NCI-H1105 treated with DMSO at 0.1 percent for 48 hours (cell line): ENCODE measurements around the gene CTSV.
"Not testable (repeated sequence)": the region's sequence is repeated elsewhere in the genome, so short reads cannot be mapped to it uniquely, and the experiment has no call there.

Experiments
- DNase-seq: peaks from one replicate; lab custom pipeline; 2025; lab: John Stamatoyannopoulos, UW

CTSV gene

DNA sequence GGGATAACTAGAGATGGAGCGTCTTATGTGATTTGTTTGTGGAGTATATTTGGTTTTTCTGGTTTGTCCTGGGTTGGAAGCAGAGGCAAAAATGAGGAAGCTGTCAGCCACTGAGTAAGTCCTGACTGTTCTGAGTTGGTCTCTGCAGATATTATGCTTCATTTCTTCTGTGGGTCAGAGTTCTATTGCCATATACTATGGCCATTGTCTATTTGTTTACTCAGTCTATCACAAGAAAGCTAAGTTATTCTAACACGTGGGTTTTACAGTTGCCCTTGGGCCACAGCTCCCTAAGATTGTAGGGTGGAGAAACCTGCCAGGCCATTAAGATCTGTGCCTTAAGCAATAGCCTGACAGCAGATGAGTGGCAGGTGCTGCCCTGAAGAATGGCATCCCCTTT is 3.0 kb upstream of the CTSV start:
- DNase-seq: no peak

DNA sequence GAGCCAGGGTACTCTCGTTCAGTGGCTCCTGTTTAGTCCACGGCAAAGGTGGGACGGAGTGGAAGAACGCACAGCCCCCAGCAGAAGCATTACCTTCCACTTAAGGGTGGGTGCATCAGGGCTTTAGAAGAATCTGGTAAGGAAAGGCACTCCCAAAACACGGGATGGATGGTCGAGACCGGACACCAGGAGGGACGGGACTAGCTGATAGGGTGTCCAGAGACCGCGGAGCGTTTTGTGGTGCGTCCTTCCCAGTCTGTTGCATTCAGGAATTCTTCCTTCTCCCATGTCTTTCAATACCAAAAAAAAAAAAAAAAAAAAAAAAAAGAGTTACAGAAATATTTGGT is 545 bp upstream of the CTSV start:
- DNase-seq: no peak

DNA sequence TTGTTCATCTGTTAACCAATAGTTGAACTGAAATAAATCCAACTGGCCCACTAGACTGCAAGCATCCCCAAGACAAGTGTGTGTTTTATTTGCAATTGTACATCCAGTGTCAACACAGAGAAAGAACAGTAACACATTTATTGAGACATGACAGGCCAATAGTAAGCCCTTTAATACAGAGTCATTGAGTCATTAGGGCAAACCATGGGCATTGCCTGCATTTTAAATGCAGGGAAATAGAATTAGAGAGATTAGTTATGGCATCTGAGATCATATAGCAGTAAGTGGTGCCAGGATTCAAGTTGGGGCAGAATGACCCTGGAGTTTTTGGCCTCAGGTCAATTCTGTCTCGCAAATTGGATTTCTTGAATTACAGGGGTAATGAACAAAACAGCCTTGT is 15.4 kb downstream of the CTSV start:
- not testable (repeated sequence) for DNase-seq

DNA sequence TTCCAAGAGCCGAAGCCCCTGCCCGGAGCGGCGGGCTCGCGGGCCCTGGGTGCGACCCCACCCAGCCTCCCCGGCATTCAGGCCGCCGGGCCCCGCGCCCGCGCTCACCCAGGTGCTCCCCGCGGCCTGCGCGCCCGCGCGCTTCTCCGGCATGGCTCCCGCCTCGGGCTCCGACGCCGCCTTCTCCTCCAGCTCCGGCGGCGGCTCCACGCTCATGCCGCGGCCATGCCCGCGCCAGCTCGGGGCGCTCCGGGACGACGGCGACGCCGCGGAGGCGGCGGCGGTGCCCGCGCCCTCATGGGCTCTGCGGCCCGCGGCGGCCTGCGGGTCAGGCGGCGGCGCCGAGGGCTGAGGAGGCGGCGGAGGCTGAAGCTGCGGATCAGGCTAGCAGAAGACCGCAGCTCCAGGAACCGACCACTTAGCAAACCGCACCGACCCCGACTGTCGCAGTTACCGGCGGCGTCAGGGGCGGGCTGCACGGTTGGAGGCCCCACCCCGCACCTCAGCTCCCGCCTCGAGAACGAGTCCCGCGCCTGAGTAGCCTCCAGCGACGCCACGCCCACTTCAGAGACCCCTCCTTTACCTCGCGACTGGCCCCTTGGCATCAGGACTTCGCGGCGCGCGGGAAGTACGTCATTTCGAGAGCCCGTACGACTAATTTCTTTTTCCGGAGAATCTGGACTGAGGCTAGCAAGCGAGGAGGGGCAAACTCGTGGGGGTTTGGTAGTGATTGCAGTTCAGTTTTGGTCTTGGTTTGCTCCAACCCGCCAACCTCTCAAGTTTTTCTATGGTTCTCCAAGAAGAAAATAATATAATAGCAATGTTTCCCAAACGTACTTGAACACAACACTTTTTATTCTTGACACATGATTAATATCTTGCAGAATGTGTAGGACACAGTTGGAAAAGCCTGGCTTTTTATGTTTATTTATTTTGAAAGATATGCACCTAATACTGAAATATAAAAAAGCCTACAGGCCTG is 25.5 kb downstream of the CTSV start:
- DNase-seq: peak; percentile 75

DNA sequence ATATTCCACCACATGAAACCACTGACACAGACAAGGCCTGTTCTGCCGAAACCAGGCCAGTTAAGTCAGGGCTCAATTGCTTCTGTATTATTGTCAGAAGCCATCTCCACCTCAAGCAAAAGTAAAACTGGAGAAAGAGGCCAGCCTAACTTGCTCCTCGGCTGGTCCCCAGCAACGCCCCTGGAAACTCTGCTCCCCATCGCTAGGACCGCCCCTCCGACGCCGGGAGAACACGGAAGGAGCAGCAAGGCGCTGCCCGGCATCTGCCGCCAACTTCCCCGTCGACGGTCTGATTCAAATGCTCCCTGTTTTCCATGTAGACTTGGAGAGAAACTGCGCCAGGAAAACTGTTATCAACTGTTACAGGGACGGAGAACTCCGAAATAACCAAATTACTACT is 26.3 kb downstream of the CTSV start:
- DNase-seq: not testable (repeated sequence)

DNA sequence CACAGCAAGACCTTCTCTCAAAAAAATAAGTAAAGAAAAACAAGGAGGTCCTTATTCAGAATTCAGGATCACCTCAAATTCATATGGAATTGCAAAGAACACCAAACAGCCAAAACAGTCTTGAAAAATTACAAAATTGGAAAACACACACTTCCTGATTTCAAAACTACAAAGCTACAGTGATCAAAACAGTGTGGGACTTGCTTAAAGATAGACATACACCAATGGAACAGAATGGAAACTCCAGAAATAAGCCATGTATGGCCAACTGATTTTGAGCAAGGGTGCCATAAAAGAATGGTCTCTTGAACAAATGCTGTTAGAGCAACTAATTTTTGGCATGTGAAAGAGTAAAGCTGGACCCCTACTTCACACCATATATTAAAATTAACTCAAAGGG is 36.7 kb downstream of the CTSV start:
- not testable (repeated sequence) for DNase-seq

DNA sequence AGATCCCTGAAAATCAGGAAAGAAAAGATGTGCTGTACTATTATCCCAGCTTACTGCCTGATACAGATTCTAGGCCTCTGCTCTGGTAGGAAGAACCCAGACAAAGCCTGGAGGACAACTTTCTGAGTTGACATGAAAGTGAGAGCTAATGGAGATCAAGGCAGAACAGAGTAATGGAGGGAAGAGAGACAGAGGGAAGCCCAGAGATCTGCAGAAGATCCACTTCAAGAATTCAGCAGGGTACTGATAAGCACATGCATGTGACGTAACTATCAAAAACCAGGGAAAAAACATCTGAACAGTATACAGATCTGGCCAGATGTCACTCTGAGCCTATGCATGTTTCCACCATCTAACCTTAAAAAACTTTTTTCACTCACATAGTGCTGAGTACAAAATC is 37.6 kb downstream of the CTSV start:
- DNase-seq: not testable (repeated sequence)

DNA sequence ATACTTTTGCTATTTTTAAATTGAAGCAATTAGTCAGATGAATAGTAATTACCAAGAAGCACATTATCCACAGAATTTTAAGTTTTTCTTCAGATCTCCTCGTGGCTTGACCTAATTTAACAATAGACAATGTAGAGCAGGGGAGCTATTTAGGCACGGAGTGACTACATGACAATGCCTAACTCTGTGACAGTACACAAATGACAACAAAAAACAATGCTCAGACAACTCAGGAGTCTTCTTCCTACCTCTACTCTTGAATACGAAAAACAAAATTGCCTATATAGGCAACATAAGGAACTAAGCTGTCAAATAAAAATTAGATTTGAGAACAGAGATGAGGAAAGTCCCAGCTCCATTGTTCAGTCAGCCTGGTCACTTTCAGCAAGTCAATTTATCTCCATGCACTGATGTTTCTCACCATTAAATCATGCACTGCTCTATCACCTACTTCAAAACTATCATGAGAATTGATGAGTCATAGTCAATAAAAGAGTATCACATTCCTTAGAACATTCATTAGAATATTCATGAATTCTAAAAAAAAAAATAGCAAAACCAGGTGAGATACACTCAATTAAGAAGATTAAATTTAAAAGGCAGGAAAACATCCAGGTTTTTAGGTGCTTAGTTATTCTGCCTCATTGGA is 38.7 kb downstream of the CTSV start:
- not testable (repeated sequence) for DNase-seq

DNA sequence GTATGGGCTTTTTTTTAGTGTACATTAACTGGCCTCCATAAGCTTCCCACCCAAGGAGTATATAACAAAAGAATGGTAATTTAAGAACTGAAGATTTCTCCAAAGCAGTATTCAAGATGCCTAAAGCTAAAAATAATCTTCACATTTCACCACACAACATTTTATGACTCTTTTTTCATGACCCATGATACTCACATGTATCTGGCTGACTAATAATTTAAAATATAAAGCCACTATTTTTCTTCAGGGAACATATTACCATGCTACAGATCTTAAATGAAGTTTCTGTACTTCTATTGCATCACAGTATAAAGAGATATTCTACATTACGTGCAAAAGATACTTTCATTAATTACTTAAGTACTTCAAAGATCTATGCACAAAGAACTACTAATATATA is 39.2 kb downstream of the CTSV start:
- not testable (repeated sequence) for DNase-seq

DNA sequence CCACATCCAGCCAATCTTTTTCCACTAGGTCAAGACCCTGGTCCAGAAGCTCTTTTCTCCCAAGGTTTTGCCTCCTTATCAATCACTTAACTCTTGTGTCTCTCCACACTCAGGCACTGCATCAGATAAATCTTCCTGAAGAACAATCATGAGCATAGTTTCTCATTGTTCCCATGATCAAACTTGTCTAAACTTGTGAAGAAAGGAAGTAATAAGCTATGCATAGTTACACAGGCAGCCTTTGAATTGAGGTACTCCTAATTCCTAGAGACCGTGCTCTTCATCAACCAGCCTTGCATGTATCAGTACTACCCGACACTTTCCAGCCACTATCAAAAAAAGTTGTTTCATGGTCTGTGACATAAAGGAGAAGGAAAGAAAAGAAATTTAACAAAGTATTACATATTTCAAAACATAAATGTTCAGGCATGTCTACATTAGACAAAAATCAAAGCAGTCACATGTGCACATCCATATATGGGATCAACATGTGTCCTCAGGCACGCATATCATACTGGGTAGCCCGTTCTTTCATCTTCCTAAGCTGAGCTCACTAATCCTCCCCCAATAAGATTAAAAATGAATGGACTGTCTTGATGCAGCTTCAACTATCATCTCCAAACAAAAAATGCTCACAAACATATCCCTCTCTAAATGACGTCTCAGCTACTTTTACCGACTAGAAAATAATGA is 41.8 kb downstream of the CTSV start:
- not testable (repeated sequence) for DNase-seq

DNA sequence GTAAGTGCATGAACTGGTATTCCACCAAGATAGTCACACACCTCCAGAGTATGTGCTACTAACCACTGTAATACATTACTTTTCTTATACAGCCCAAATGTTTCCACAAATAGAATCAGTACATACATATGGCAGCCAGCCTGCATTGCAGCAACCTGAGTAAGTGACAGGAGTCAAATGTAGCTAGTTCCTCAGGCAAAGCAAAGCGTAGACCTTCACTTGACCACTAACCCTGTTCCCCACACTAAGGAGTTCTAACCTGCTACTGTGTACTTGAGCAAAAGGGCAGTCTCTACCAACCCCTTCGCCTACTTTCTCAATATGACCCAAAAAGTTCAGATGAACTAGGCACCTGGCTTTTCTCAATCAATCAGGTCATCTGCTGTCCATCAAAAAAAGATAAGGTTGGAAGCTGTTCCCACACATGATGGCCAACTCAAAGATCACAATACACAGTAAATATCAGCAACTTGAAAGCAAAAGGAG is 44.4 kb downstream of the CTSV start:
- DNase-seq: not testable (repeated sequence)

DNA sequence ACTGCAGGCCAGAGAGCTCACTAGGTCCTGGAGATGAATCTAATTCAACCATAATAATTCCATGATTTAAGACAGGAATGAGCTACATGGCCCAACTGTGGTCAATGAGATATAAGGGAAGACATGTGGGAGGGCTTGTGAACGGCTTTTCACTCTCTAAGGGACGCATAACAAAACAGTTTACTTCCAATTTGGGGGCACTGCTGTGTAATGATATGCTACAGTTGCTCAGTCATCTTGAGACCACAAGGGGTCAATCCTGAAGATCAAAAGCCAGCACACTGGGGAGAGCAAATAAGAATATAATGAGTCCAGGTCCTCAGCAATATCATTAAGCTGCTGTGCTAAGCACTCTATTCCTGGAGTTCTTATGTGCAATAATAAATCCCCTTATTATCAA is 46.6 kb downstream of the CTSV start:
- not testable (repeated sequence) for DNase-seq

DNA sequence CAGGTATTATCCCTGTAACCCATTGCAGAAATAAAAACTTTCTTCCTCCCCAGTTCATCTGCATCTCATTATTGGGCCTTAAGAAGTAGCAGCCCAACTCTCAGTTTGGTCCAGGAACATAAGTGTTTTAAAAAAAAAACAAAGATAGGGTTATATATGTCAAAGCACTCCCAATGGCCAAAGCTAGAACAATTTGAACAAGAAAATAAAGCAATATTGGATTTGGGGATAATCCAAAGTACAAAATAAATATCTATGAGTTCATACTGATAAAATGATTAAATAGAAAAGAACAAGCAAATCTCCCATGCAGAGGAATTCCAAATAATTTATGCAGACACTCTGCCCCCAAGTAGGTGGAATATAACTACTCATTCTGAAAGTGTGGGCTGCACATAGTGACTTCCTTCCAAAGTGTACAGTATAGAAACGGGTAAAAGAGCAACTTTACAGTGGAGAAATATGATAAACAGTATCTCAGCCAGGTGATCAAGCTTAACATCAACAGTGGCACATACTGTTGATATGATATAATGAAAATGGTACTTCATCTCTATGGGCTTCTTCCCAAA is 49.1 kb downstream of the CTSV start:
- not testable (repeated sequence) for DNase-seq

DNA sequence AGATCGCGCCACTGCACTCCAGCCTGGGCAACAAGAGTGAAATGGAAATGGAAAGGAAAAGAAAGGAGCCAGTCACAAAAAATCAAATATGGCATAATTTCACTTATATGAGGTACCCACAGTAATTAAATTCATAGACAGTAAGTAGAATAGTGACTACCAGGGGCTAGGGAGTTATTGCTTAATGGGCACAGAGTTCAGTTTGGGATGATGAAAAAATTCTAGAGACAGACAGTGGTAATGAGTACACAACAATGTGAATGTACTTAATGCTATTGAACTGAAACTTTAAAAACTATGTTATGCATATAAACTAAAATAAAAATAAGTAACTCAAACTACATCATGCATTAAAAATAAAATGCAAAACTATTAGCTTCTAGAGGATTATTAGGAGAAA is 54.1 kb downstream of the CTSV start:
- not testable (repeated sequence) for DNase-seq

DNA sequence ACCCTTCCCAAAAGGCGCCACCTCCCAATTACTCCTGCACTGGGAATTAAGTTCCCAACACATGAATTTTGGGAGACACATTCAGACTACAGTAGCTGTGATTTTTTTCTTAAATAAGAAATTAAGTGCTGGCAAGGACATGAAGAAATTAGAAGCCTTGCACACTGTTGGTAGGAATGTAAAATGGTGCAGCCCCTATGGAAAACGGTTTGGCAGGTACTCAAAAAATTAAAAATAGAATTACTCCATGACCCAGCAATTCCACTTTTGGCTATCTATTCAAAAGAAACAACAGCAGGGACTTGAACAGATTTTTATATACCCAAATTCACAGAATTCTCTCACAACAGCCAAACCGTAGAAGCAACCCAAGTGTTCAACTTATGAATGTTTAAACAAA is 54.8 kb downstream of the CTSV start:
- not testable (repeated sequence) for DNase-seq

DNA sequence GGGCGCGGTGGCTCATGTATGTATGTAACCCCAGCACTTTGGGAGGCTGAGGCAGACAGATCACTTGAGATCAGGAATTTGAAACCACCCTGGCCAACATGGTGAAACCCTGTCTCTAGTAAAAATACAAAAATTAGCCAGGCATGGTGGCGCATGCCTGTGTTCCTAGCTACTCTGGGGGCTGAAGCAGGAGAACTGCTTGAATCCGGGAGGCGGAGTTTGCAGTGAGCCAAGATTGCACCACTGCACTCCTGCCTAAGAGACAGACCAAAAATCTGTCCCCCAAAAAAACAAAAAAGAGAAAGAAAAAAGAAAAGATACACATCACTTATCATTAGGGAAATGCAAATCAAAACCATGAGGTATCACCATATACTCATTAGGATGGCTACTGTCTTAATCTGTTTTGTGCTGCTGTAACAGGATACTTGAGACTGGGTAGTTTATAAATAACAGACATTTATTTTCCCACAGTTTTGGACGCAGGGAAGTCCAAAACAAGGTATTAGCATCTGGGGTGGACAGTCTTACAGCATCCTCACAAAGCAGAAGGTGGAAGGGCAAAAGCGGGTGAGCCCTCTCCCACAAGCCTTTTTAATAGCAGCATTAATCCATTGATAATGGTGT is 55.3 kb downstream of the CTSV start:
- not testable (repeated sequence) for DNase-seq
